ENCODE data around the gene SARNP.

The SARNP gene

DNA sequence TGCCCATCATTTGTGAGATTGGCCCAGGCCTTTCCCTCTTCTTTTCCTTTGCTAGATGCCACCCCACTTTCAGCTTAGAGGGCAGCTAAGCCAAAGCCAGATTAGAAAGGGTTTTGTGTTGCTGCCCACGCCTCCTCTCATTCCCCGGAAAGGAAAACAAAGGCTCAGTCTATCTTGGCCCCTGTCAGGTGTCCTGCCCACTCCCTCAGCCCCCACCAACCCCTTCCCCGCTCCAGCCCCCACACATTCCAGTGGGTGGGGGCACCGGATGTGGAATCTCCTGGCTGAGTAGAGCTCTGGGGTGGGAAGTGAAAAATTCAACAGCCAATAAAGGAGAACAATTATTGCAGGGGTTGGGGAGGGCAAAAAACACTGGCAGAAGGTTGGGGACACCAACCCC is 99.5 kb downstream of the SARNP start:
- Mint-ChIP-seq H3K4me3 (peak overlapping the region; percentile 88), H3K4me1 (peaks cover 44% of the 10 kb centered on the region), H3K9me3 (no peaks in the 10 kb centered on the region), H3K27ac (peak overlapping the region; percentile 92), H3K36me3 (ENCODE audit: low read depth) (peaks cover under 1% of the 10 kb centered on the region), H3K27me3 (ENCODE audit: low read depth, poor library complexity) (peaks cover 8% of the 10 kb centered on the region)
- DNase-seq: peak; percentile 46
- TF ChIP-seq, protein P1, sequence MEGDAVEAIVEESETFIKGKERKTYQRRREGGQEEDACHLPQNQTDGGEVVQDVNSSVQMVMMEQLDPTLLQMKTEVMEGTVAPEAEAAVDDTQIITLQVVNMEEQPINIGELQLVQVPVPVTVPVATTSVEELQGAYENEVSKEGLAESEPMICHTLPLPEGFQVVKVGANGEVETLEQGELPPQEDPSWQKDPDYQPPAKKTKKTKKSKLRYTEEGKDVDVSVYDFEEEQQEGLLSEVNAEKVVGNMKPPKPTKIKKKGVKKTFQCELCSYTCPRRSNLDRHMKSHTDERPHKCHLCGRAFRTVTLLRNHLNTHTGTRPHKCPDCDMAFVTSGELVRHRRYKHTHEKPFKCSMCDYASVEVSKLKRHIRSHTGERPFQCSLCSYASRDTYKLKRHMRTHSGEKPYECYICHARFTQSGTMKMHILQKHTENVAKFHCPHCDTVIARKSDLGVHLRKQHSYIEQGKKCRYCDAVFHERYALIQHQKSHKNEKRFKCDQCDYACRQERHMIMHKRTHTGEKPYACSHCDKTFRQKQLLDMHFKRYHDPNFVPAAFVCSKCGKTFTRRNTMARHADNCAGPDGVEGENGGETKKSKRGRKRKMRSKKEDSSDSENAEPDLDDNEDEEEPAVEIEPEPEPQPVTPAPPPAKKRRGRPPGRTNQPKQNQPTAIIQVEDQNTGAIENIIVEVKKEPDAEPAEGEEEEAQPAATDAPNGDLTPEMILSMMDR (IDR thresholded peaks at IDR 0.05): no peak

DNA sequence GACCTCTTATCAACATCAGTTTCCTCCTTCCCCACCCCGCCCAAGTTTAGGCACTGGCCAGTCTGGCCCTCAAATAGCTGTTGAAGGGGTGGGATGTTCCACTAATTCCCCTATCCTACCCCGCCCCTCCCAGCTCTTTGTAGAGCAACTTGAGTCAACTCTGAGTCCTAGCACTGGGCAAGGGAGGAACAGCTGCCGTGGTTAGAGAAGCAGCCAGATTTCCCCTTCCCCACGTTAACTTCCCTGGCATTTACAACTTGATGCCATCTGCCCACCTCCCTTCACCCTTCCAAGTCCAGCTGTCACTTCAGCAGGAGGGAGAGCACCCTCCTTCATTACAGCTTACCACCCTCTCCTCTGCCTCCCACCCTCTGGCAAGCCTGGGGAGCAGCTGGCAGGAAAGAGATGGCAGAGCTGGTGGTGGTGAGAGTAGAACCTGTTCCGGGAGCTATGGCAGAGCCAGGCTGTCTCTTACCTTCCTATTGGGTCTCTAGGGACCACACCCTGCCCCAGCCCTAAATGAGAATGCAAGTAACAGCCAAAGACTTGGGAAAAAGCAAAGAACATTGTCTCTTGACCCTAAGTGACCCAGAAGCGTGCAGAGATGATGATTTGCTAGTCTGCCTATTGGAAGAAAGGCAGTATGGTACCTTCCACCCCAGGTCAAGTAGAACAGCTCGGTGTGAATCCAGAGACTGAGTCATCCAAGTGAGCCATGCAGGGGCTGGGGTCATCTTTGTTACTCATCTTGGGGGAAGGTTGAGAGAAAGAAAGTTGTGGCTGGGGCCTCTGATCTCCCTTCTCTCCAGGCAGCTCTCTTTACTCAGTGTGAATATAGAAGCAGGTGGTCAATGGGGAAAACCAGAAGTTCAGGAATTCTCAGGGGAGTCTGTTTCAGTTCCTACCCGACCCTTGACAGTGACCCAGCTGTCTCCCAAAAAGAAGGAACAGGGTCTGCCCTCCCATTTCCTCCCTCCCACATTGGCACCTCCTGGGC is 100.2 kb downstream of the SARNP start:
- H3K4me1 Mint-ChIP-seq: peaks cover 43% of the 10 kb centered on the region
- peaks cover 13% of the 10 kb centered on the region for H3K27me3 Mint-ChIP-seq (ENCODE audit: low read depth, poor library complexity)
- H3K27ac Mint-ChIP-seq: peak overlapping the region; percentile 92
- DNase-seq: no peak
- no peaks in the 10 kb centered on the region for H3K9me3 Mint-ChIP-seq
- H3K36me3 Mint-ChIP-seq (ENCODE audit: low read depth): no peaks in the 10 kb centered on the region
- H3K4me3 Mint-ChIP-seq: peak overlapping the region; percentile 88
- TF ChIP-seq, protein P1 (IDR thresholded peaks at IDR 0.05): no peak

DNA sequence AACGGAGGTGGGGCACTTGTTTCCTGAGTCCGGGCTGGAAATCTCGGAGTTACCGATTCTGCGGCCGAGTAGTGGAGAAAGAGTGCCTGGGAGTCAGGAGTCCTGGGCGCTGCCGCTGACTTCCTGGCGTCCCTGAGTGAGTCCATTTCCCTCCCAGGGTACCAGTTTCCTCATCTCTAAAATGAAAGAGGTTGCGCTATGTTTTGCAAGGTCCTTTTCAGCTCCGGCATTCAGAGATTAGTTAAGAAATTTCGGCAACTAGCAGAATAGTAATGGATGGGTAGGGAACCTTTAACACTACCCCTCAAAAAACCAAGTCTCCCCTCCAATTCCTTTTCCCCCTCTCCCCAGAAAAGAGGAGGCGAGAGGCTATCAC is 101.0 kb downstream of the SARNP start:
- no peaks in the 10 kb centered on the region for H3K9me3 Mint-ChIP-seq
- H3K4me3 Mint-ChIP-seq: peak overlapping the region; percentile 88

DNA sequence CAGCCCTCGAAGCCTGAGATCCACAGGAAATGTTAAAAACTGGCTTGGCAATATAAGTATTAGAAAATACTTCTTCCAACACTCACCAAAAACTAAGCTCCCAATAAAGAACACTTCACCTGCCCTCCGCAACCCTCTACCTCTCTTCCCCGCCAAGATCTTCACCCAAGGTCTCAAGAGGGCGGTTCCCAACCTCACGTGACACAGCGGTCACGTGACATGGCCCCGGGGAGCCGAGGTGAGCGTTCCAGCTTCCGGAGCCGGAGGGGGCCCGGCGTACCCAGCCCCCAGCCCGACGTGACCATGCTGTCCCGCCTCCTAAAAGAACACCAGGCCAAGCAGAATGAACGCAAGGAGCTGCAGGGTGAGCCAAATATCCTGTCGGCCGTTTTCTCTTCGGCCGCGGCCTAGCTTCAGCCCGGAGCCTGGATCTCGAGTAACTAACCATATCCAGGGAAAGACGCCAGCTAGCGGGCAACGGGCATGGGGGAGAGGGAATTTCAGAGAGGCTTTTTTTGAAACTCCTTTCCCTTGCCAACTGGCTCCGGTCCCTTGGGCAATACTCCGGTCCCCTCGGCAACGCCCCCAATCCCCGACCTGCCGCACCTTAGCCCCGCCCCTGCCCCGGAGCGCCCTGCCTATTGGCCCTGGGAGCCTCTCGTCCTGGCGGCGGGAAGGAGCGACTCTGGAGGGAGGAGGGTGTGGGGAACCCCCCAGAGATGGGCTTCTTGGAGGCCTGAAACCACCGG is 101.5 kb downstream of the SARNP start, which contains the start of gene BLOC1S1:
Gene BLOC1S1 (plus strand): TSS at position 214 of the 749 bp plus-strand sequence. CDS start 6 bp downstream, at position 220.
- Mint-ChIP-seq H3K4me3 (peak within 1 kb of the TSS; percentile 88), H3K4me1 (peaks cover 43% of the 10 kb centered on the region), H3K9me3 (no peaks in the 10 kb centered on the region), H3K36me3 (ENCODE audit: low read depth) (no peaks in the 10 kb centered on the region), H3K27ac (peak within 1 kb of the TSS; percentile 95), H3K27me3 (ENCODE audit: low read depth, poor library complexity) (peaks cover 26% of the 10 kb centered on the region)
- TF ChIP-seq, protein P1 (IDR thresholded peaks at IDR 0.05): no peak
- peak; percentile 94 for DNase-seq

More for the DNA sequence above, 101.0 kb downstream of the SARNP start:
- DNase-seq: no peak
- H3K27ac Mint-ChIP-seq: no peak overlapping the region
- H3K4me1 Mint-ChIP-seq: peaks cover 43% of the 10 kb centered on the region
- peaks cover 21% of the 10 kb centered on the region for H3K27me3 Mint-ChIP-seq (ENCODE audit: low read depth, poor library complexity)
- TF ChIP-seq, protein P1 (IDR thresholded peaks at IDR 0.05): no peak
- no peaks in the 10 kb centered on the region for H3K36me3 Mint-ChIP-seq (ENCODE audit: low read depth)

DNA sequence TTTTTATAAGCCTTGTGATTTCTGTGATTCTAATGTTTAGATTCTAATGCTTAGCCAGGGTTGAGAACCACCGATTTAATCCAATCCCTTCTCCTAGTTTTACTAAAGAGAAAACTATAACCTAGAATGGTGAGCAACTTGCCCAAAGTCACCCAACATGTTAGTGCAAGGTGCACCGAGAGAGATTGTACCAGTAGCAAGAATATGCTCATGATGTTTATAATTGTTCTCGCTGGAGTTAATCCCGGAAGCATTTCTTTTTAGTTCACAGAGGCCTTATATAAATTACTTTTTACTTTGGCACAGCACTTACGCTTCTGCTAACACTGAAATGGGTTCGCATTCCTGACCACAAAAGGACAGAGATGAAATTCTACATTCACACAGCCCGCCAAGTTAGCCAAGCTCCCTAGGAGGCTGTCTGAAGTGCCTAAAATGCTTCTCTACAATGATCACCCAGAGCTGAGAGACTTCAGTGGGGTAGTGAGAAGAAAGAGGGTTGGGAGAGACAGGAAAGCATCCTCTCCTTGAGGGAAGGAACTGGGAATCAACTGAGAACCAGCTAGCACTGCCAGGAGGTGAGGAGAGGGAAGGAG is 102.3 kb downstream of the SARNP start:
- TF ChIP-seq, protein P1 (IDR thresholded peaks at IDR 0.05): no peak
- no peaks in the 10 kb centered on the region for H3K9me3 Mint-ChIP-seq
- H3K36me3 Mint-ChIP-seq (ENCODE audit: low read depth): no peaks in the 10 kb centered on the region
- H3K4me3 Mint-ChIP-seq: peak overlapping the region; percentile 88
- DNase-seq: no peak
- peaks cover 43% of the 10 kb centered on the region for H3K4me1 Mint-ChIP-seq
- peaks cover 33% of the 10 kb centered on the region for H3K27me3 Mint-ChIP-seq (ENCODE audit: low read depth, poor library complexity)
- H3K27ac Mint-ChIP-seq: peak overlapping the region; percentile 95

All from nephron progenitor cell (in vitro differentiated cells).